ENCODE measurements around the gene PHLDB1. TPM values are rescaled to one million over a fixed set of nuclear protein-coding genes. Genes with fewer than 3 reads are reported as not detected.

Gene PHLDB1
- total and polyA plus RNA-seq, 7 donors, result 12.6 to 45.8 (median 27.7) TPM

GRCh38 chr11:118697346-118697745 lies 89.9 kb downstream of the PHLDB1 start:
- no peaks in the 10 kb centered on the region for H3K27me3 ChIP-seq (ENCODE audit: insufficient read depth in 3 of 3, low read length in 2 of 3)
- no peaks in the 10 kb centered on the region for H3K4me1 ChIP-seq
- no peak overlapping the region for H3K27ac ChIP-seq
- DNase-seq (no peak), ATAC-seq (no peak)
- H3K4me3 ChIP-seq, result no peak overlapping the region
- no peak for TF ChIP-seq CTCF (IDR thresholded peaks at IDR 0.05)
- no peaks in the 10 kb centered on the region for H3K36me3 ChIP-seq (ENCODE audit: insufficient read depth in 1 of 2, low read depth in 1 of 2)
- no peaks in the 10 kb centered on the region for H3K9me3 ChIP-seq
- intact Hi-C loops (cut with DNase I), result no loop called here
- WGBS, 3 donors, result 63 to 65% (median 64%) methylated on average over 8 of the region's 8 CpGs

- H3K27me3 ChIP-seq (ENCODE audit: insufficient read depth in 3 of 3, low read length in 2 of 3), result no peaks in the 10 kb centered on the region
- no peak overlapping the region for H3K4me3 ChIP-seq
- no peak overlapping the region for H3K27ac ChIP-seq
- TF ChIP-seq CTCF (IDR thresholded peaks at IDR 0.05), result no peak
- no peaks in the 10 kb centered on the region for H3K4me1 ChIP-seq
- WGBS, 3 donors, result 82 to 85% (median 83%) methylated on average over 7 of the region's 7 CpGs
- ATAC-seq (no peak), DNase-seq (no peak)
- H3K9me3 ChIP-seq, result no peaks in the 10 kb centered on the region
- intact Hi-C loops (cut with DNase I), result no loop called here
- no peaks in the 10 kb centered on the region for H3K36me3 ChIP-seq (ENCODE audit: insufficient read depth in 1 of 2, low read depth in 1 of 2)
Measured at GRCh38 chr11:118699506-118700220, 92.2 kb downstream of the PHLDB1 start.

- no peak for ATAC-seq
- Histone ChIP-seq H3K4me1 (no peaks in the 10 kb centered on the region), H3K4me3 (no peak overlapping the region), H3K27ac (no peak overlapping the region), H3K36me3 (ENCODE audit: insufficient read depth in 1 of 2, low read depth in 1 of 2) (no peaks in the 10 kb centered on the region), H3K9me3 (no peaks in the 10 kb centered on the region), H3K27me3 (ENCODE audit: insufficient read depth in 3 of 3, low read length in 2 of 3) (no peaks in the 10 kb centered on the region)
- WGBS, 3 donors, result 85 to 90% (median 89%) methylated on average over 5 of the region's 5 CpGs
- DNase-seq, result peak in 1 of 2 donors; percentile 30
- intact Hi-C loops (cut with DNase I), result no loop called here
- TF ChIP-seq CTCF (IDR thresholded peaks at IDR 0.05), result no peak
Measured at GRCh38 chr11:118703563-118704106, 96.2 kb downstream of the PHLDB1 start.

GRCh38 chr11:118705111-118705741 lies 97.8 kb downstream of the PHLDB1 start:
- 65 to 67% (median 65%) methylated on average over 15 of the region's 15 CpGs for WGBS, 3 donors

More at GRCh38 chr11:118705111-118705741, 97.8 kb downstream of the PHLDB1 start:
- TF ChIP-seq CTCF (IDR thresholded peaks at IDR 0.05), result no peak
- DNase-seq, result peak in 1 of 2 donors; percentile 21
- intact Hi-C loops (cut with DNase I), result no loop called here
- Histone ChIP-seq H3K36me3 (ENCODE audit: insufficient read depth in 1 of 2, low read depth in 1 of 2) (no peaks in the 10 kb centered on the region), H3K4me3 (no peak overlapping the region), H3K9me3 (no peaks in the 10 kb centered on the region), H3K27me3 (ENCODE audit: insufficient read depth in 3 of 3, low read length in 2 of 3) (no peaks in the 10 kb centered on the region), H3K4me1 (no peaks in the 10 kb centered on the region), H3K27ac (no peak overlapping the region)
- ATAC-seq, result no peak
